ENCODE data around the gene TAF4.
"Not testable (repeated sequence)": the region's sequence is repeated elsewhere in the genome, so short reads cannot be mapped to it uniquely, and the experiment has no call there.

GRCh38 chr20:61944967-61945366 is 120.7 kb downstream of the TAF4 start:
- not testable (repeated sequence) for TF ChIP-seq POLR2A, CTCF (IDR thresholded peaks at IDR 0.05)

All from Peyer's patch (tissue), 4 donors.